HepG2 (cell line): ENCODE results near the gene PLXND1. TPM values are rescaled to one million over a fixed set of nuclear protein-coding genes. Genes with fewer than 3 reads are reported as not detected.

Experiments
- ELF1 ChIP-seq: sonication (generic); formaldehyde crosslinking; IDR thresholded peaks from 2 replicates; pipeline ENCODE4 v1.4.0; 2020; ENCODE audit warnings: missing genetic modification reagents
- FUBP1 ChIP-seq: sonication (generic); formaldehyde crosslinking; IDR thresholded peaks from 2 replicates; pipeline ENCODE4 v1.5.1; 2020; ENCODE audit warnings: missing genetic modification reagents, mild to moderate bottlenecking, borderline replicate concordance
- GABPB1 ChIP-seq: IDR thresholded peaks from 2 replicates; pipeline ENCODE4 v1.6.1; 2016; ENCODE audit warnings: mild to moderate bottlenecking, missing genetic modification reagents, moderate library complexity, missing compliant biosample characterization
- HNF4A ChIP-seq: sonication (generic); formaldehyde crosslinking; IDR thresholded peaks from 2 replicates; pipeline ENCODE4 v1.4.0; 2020; ENCODE audit warnings: missing genetic modification reagents
- RXRA ChIP-seq: sonication (generic); formaldehyde crosslinking; IDR thresholded peaks from 2 replicates; pipeline ENCODE4 v1.5.1; 2020; ENCODE audit warnings: missing genetic modification reagents
- ZBTB10 ChIP-seq: sonication (generic); formaldehyde crosslinking; IDR thresholded peaks from 2 replicates; pipeline ENCODE4 v1.4.0; 2020; ENCODE audit warnings: missing genetic modification reagents, borderline replicate concordance
- ZKSCAN1 ChIP-seq: fragments of 150-350 bp; IDR thresholded peaks from 2 replicates; pipeline ENCODE4 v1.6.1; 2014; ENCODE audit warnings: low read length
- ZNF441 ChIP-seq: sonication (generic); formaldehyde crosslinking; IDR thresholded peaks from 2 replicates; pipeline ENCODE4 v1.7.0; 2021; ENCODE audit warnings: missing genetic modification reagents, borderline replicate concordance
- ZNF646 ChIP-seq: sonication (generic); formaldehyde crosslinking; IDR thresholded peaks from 2 replicates; pipeline ENCODE4 v1.9.0; 2021; ENCODE audit warnings: mild to moderate bottlenecking, missing genetic modification reagents
- polyA plus RNA-seq, 8 experiments: library from polyadenylated mRNA; depleted of rRNA in 3 of 8; stranded (reverse) in 7 of 8; unstranded in 1 of 8; fragments of >200 nt; fragmentation: Illumina TruSeq in 4 of 8; extraction: Trizol in 4 of 8; gene quantifications; 2 replicates each; pipeline versions ENCODE4 v1.2.1 to v1.2.3, GENCODE V29; 2011 to 2016; ENCODE audit warnings: low read depth in 4 of 8, missing spikeins in 1 of 8, mixed read lengths in 1 of 8; ENCODE audit not compliant: insufficient read depth in 1 of 8
- total RNA-seq, 5 experiments: library from RNA; depleted of rRNA; stranded (reverse); fragments of >200 nt; fragmentation: Illumina TruSeq; extraction: Trizol; gene quantifications; 2 replicates each; pipeline ENCODE4 v1.2.3, GENCODE V29; 2016; ENCODE audit warnings: low read depth in 1 of 5
- TF ChIP-seq, protein P1 (sequence below): sonication (generic); formaldehyde crosslinking; IDR thresholded peaks from 2 replicates; pipeline ENCODE4 v1.4.0; 2020; ENCODE audit warnings: missing genetic modification reagents, borderline replicate concordance

Gene PLXND1
- total and polyA plus RNA-seq, 2 of the 13 experiments (the other 11 are each of a cell fraction or from before 2014, with no cell fraction given): 15.9 to 42.0 TPM

DNA sequence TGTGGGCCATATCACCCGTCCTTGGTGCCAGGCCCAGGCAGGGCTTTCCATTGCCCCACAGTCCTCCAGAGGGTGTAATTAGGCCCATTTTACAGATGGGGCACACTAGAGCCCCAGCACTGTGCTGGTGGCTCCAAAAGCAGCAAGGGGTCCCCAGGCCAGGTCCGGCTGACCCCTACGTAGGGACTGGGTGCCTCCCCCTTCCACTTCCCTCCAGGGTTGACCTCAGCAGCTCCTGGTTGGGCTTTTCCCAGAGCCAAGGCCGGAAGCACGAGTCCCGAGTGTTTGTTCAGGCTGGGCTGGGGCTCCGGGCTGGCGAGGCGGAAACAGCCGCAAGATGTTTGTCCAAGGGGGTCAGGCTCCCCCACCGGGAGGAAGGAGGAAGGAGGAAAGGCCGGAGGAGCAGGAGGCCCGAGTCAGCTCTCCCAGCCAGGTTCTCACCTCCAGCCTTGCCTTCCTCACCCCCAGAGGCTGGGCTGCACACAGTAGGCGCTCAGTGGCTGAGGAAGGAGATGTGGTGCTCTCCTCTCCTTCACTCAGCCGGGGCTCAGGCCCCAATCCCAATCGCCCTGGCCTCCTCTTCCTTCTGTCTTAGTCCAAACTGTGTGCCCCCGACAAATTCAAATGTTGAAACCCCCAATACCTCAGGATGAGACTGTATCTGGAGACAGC, 17.1 kb upstream of the PLXND1 start (continued):
- TF ChIP-seq ZBTB10 (CRISPR knock-in tag): peak; percentile 34; the same call in 1 of the 2 replicates
- peak; percentile 75 for TF ChIP-seq GABPB1 (CRISPR knock-in tag)
- TF ChIP-seq FUBP1 (CRISPR knock-in tag): no peak
- 0 out of 2 replicates have a peak, but pooled peaks have one; percentile 39 for TF ChIP-seq ZNF441
- TF ChIP-seq ZKSCAN1: peak; percentile 87
- peak; percentile 69; the same call in 1 of the 2 replicates for TF ChIP-seq RXRA
- TF ChIP-seq HNF4A (CRISPR knock-in tag): 0 out of 2 replicates have a peak, but pooled peaks have one; percentile 6
- TF ChIP-seq, protein P1, sequence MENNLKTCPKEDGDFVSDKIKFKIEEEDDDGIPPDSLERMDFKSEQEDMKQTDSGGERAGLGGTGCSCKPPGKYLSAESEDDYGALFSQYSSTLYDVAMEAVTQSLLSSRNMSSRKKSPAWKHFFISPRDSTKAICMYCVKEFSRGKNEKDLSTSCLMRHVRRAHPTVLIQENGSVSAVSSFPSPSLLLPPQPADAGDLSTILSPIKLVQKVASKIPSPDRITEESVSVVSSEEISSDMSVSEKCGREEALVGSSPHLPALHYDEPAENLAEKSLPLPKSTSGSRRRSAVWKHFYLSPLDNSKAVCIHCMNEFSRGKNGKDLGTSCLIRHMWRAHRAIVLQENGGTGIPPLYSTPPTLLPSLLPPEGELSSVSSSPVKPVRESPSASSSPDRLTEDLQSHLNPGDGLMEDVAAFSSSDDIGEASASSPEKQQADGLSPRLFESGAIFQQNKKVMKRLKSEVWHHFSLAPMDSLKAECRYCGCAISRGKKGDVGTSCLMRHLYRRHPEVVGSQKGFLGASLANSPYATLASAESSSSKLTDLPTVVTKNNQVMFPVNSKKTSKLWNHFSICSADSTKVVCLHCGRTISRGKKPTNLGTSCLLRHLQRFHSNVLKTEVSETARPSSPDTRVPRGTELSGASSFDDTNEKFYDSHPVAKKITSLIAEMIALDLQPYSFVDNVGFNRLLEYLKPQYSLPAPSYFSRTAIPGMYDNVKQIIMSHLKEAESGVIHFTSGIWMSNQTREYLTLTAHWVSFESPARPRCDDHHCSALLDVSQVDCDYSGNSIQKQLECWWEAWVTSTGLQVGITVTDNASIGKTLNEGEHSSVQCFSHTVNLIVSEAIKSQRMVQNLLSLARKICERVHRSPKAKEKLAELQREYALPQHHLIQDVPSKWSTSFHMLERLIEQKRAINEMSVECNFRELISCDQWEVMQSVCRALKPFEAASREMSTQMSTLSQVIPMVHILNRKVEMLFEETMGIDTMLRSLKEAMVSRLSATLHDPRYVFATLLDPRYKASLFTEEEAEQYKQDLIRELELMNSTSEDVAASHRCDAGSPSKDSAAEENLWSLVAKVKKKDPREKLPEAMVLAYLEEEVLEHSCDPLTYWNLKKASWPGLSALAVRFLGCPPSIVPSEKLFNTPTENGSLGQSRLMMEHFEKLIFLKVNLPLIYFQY: no peak
- 0 out of 2 replicates have a peak, but pooled peaks have one; percentile 24 for TF ChIP-seq ZNF646
- peak; percentile 62; the same call in 1 of the 2 replicates for TF ChIP-seq ELF1 (CRISPR knock-in tag)
